NCI-H2227 treated with DMSO at 0.1 percent for 48 hours (cell line): ENCODE results near the gene DPM2.

ENCODE experiments used
- DNase-seq: peaks from one replicate; lab custom pipeline; 2025; lab: John Stamatoyannopoulos, UW

DPM2 gene

DNA sequence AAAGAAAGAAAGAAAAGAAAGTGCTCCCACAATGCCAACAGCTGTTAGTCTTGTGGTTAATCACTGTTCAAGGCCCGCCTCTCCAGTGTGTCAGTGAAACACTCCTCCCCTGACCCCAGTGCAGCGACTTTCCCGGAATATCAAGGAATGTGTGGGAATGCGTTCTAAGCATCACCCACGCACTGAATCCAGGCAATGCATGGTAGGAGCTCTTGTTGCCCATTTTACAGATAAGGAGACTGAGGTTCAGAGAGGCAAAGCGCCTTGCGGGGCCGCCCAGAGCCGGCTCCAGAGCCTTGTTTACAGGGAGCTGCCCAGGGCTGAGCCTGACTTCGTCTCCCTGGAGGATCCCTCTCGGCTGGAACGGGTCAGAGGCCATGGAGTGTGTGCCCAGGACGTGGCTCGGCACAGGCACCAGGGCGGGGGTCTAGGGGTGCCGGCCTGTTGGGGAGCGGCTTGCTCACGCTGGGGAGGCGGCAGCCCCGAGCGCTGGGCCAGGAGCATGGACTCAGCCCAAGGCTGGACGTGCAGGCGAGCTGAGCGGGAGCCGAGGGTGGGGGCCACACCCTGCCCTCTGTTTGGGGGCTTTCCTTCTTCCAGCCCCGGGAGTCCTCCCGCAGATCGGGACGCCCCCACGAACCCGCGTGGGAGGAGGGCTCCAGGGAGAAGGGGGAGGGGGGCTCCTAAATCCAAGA is 39.1 kb downstream of the DPM2 start:
- no peak for DNase-seq

DNA sequence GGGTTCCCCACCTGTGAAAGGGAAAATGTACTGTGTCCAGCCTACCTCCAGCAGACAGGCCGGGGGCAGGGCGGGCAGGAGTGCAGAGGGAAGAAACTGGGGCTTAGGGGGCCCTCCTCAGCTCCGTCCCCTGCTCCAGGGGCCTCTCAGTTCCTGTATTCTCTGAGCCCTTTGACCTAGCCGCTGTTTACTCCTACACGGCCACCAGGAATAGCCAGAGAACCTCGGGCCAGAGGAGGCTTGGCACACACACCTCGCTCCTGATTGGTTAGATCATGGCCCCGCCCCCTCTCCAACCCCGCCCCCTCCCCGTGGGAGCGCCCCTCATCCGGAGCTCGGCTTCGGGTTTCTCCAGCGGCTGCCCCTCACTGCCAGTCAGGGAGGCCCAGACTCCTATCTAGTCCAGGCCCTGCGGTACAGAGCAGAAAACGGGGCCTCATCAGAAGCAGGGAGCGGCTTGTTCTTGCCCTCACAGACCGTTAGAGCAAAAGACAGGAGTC is 40.4 kb downstream of the DPM2 start:
- DNase-seq = no peak

DNA sequence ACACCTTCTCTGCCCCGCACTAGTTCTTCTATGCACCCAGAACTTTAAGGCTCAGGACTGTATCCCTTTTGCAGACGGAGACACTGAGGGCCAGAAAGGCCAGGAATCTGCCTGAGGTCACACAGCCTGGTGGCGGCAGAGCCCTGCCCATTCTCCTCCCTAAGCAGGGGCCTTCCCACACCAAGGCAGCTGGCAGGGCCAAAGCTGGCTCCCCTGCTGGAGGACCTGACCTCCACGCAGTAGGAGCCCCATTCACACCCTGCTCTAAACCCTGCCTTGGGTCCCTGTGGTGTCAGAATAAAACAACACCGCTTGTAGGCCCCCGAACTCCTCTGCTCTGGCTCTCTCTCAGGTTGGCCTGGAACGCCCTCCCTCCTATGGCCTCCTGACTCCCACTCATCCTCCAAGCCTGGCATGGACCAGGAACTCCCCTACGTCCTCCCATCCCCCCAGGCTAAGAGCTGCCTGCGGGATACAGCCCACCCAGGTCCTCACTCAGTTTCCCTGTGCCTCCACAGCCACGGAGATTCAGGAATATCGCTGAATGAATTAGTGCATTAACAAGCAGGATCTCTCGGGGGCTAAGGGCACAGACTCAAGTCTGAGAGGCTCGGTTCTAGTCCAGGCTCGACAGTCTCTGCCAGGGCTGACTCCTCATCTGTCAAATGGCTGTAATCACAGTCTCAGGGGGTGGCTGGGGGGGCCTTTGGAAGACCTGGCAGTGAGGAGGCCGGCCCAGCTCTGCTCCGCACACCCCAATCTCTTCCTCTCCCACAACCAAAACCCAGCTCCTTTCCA is 41.1 kb downstream of the DPM2 start:
- no peak for DNase-seq

DNA sequence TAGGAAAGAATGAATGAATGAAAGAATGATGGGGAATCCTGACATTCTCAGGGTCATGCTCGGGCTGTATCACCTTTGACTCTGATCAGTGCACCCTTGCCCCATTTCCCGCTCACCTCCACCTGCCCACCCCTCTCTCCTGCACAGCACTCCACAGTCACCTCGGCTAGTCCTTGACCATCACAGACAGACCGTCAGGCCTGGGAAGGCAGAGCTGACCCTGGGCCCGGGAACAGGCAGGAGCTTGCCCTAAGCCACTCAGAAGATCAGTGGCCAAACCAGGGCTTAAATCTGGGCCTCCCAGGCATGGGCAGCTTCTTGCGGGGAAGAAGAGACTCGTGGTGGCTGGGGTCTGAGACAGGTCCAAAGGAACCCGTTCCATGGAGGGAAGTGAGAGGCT is 41.8 kb downstream of the DPM2 start:
- DNase-seq = no peak

DNA sequence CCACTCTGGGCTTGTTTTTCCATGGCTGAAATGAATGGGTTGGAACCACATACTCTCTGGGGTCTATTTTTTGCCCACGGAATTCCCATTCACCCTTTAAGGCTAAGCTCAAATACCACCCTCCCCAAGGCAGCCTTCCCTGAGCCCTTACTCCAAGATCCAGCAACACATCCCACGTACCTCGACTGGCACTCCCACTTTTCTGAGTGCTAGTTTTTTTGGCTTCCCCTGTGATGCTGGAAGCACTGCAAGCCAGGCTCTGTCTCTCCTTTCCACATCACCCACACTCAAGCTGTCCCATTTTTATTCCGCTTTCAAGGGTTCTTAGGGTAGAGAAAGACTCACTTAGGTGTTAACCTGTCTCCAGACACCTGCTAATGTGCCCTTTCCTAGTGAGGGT is 44.3 kb downstream of the DPM2 start:
- no peak for DNase-seq

DNA sequence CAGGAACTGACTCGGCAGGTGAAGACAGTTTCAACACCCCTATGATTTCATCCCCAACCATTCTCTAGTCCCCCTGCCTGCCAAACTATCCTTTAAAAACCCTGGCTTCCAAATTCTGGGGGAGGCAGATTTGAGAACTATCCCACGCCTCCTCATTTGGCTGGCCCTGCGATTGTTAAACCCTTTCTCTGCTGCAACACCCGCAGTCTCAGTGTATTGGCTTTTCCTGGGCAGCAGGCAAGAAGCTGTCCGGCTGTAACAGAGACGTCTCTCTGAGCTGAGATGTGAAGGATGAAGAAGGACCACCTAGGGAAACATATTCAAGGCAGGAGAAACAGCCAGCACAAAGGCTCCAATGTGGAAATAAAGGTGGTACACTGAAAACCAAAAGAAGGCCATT is 44.8 kb downstream of the DPM2 start:
- no peak for DNase-seq

DNA sequence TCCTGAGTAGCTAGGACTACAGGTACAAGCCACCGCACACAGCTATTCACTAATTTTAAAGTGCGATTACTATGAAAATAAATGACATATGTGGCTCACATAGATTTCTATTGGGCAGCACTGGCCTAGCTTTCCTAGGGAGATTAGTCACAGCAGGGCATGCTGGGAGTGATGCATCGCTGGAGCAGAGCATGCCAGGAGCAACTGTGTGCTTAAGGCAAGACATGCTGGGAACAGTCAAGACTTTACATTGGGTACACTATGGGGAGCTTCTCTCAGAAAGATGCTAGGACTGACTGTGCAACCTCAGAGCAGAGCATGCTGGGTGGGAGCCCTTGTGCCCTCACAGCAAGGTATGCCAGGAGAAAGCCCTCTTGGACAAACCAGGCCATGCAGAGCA is 47.6 kb downstream of the DPM2 start:
- no peak for DNase-seq

DNA sequence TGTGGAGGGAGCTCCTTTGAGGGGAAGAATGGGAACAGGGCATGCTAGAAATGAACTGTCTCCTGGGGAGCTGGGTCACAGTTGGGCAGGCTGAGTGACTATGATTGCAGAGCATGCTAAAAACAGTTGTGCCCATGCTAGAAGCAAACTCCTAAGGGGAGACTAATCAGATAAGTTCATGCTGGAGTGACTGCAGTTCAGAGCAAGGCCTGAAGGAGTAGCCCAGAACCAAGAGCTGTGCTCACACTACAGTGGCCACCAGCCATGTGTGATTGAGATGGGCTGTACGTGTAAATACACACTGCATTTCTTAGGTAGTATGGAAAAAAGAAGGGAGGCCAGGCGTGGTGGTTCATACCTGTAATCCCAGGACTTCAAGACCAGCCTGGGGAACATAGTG is 49.9 kb downstream of the DPM2 start:
- DNase-seq = no peak

DNA sequence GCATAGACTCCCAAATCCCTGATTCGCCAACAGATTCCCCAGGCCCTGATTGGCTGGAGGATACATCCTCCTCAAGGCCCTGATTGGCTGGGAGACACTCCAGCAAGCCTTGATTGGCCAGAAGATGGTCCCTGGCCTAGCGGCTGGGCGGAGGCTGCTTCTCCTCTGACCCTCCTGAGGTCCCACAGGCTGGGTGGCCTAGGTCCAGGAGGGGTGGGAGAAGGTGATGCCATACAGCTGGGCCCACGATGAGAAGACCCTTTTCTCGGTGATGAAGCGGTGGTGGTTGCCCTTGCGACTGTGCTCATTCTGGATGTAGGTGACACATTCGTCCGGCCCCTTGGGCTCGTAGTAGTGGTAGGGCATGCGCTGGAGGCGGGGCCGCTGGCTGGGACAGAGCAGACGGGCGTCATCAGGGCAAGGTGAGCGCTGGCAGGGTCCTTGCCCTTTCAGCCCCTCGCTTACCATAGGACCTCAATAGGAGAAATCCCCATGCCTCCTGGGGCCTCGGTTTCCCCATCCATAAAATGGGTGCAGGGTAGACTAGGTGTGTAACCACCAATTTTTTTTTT is 51.2 kb downstream of the DPM2 start:
- DNase-seq = no peak

DNA sequence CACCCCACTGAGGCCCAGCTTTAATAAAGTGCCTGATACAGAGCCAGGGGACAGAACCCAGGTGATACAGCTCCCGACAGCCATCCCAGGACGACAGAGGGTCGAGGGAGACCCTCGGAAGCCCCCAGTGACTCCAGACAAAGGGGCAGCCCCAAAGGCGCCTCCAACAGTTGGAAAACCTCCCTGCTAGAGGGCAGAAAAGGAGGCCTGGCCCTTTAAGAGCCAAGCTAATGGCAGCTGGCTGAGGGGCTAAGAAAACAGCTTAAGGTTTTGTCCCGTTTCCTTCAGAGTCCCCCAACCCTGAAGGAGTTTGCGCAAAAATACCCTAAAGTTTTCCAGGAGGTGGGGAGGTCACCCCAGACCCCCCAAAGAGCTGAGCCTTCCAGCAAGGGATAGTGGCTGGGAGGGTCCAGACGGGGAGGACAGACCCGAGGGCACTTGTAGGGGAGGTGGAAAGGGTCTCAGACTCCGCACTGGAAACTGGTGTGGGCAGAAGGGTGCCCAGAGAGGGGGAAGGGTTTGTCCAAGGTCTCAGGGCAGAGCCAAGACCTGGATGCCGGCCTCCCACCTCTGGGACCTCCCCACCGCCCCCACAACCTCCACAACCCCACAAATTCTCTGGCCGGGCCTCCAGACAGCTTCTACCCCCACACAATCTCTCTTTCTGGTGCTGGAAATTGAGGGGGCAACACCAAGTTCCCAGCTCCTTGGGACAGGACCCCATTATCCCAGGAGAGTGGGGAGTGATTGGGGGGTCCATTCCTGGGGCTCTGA is 52.0 kb downstream of the DPM2 start:
- DNase-seq = no peak
